H9 (cell line): ENCODE results near the gene PODXL2. TPM values are rescaled to one million over a fixed set of nuclear protein-coding genes. Genes with fewer than 3 reads are reported as not detected.

ENCODE experiments used
- DNase-seq: peaks from one replicate; pipeline ENCODE4 v3.0.0-alpha.2; 2017
- H2AFZ ChIP-seq: one replicate; pipeline ENCODE4 v1.6.1; 2013; ENCODE audit warnings: mild to moderate bottlenecking, low read length, control low read depth, moderate library complexity
- H2AK5ac ChIP-seq: 2 replicates; pipeline ENCODE4 v1.6.1; 2013; ENCODE audit warnings: low read length, control low read depth, mixed read lengths; ENCODE audit not compliant: insufficient read length
- H2BK120ac ChIP-seq: one replicate; pipeline ENCODE4 v1.6.1; 2013; ENCODE audit warnings: low read depth, mild to moderate bottlenecking, low read length, control low read depth, inconsistent platforms; ENCODE audit not compliant: poor library complexity, severe bottlenecking
- H2BK12ac ChIP-seq: 2 replicates; pipeline ENCODE4 v1.6.1; 2013; ENCODE audit warnings: low read length, control low read depth, mixed read lengths, low read depth; ENCODE audit not compliant: insufficient read length
- H2BK15ac ChIP-seq: 2 replicates; pipeline ENCODE4 v1.6.1; 2013; ENCODE audit warnings: low read depth, low read length, control low read depth
- H2BK20ac ChIP-seq: one replicate; pipeline ENCODE4 v1.6.1; 2013; ENCODE audit warnings: low read depth, mild to moderate bottlenecking, low read length, control low read depth, inconsistent platforms; ENCODE audit not compliant: poor library complexity, severe bottlenecking
- H2BK5ac ChIP-seq: 2 replicates; pipeline ENCODE4 v1.6.1; 2013; ENCODE audit warnings: low read length, control low read depth, mixed read lengths; ENCODE audit not compliant: insufficient read length
- H3K14ac ChIP-seq: 2 replicates; pipeline ENCODE4 v1.6.1; 2013; ENCODE audit warnings: low read length, control low read depth; ENCODE audit not compliant: insufficient read depth
- H3K18ac ChIP-seq: 2 replicates; pipeline ENCODE4 v1.6.1; 2013; ENCODE audit warnings: low read depth, mild to moderate bottlenecking, mixed read lengths, low read length, control low read depth; ENCODE audit not compliant: insufficient read length
- H3K23ac ChIP-seq: 2 replicates; pipeline ENCODE4 v1.6.1; 2013; ENCODE audit warnings: low read length, control low read depth, mixed read lengths, low read depth; ENCODE audit not compliant: insufficient read length
- H3K23me2 ChIP-seq: 2 replicates; pipeline ENCODE4 v1.6.1; 2013; ENCODE audit warnings: low read depth, mild to moderate bottlenecking, mixed read lengths, low read length, control low read depth; ENCODE audit not compliant: insufficient read length, poor library complexity, severe bottlenecking
- H3K27ac ChIP-seq: 2 replicates; pipeline ENCODE4 v1.5.1; 2013; ENCODE audit warnings: low read length, control low read depth, mixed read lengths, low read depth; ENCODE audit not compliant: insufficient read length
- H3K27me3 ChIP-seq: 2 replicates; pipeline ENCODE4 v1.6.1; 2013; ENCODE audit warnings: low read length, control low read depth, inconsistent platforms; ENCODE audit not compliant: insufficient read depth
- H3K4ac ChIP-seq: 2 replicates; pipeline ENCODE4 v1.6.1; 2013; ENCODE audit warnings: low read depth, mild to moderate bottlenecking, control low read depth, inconsistent platforms, low read length, moderate library complexity
- H3K4me1 ChIP-seq: 2 replicates; pipeline ENCODE4 v1.6.1; 2013; ENCODE audit warnings: low read length, control low read depth, inconsistent platforms; ENCODE audit not compliant: insufficient read depth
- H3K4me2 ChIP-seq: 2 replicates; pipeline ENCODE4 v1.6.1; 2013; ENCODE audit warnings: low read length, control low read depth, mixed read lengths; ENCODE audit not compliant: insufficient read length, insufficient read depth
- H3K56ac ChIP-seq: 2 replicates; pipeline ENCODE4 v1.6.1; 2013; ENCODE audit warnings: low read depth, mild to moderate bottlenecking, mixed read lengths, low read length, control low read depth; ENCODE audit not compliant: insufficient read length
- H3K79me1 ChIP-seq: 2 replicates; pipeline ENCODE4 v1.6.1; 2013; ENCODE audit warnings: low read depth, mild to moderate bottlenecking, moderate library complexity, low read length, control low read depth, inconsistent platforms; ENCODE audit not compliant: insufficient read depth, poor library complexity, severe bottlenecking
- H3K79me2 ChIP-seq: 2 replicates; pipeline ENCODE4 v1.6.1; 2013; ENCODE audit warnings: low read length, control low read depth, inconsistent platforms; ENCODE audit not compliant: insufficient read depth
- H3K9ac ChIP-seq: 2 replicates; pipeline ENCODE4 v1.6.1; 2013; ENCODE audit warnings: low read length, control low read depth, mixed read lengths; ENCODE audit not compliant: insufficient read length; ENCODE audit errors: extremely low read depth
- H3K9me3 ChIP-seq: one replicate; pipeline ENCODE4 v1.6.1; 2013; ENCODE audit warnings: low read depth, low read length, inconsistent platforms; ENCODE audit not compliant: control insufficient read depth
- H3T11ph ChIP-seq: one replicate; pipeline ENCODE4 v1.6.1; 2013; ENCODE audit warnings: mild to moderate bottlenecking, low read length, control low read depth, inconsistent platforms
- H4K20me1 ChIP-seq: one replicate; pipeline ENCODE4 v1.6.1; 2013; ENCODE audit not compliant: control insufficient read depth, insufficient read length, insufficient read depth
- H4K5ac ChIP-seq: 2 replicates; pipeline ENCODE4 v1.6.1; 2013; ENCODE audit warnings: low read depth, mild to moderate bottlenecking, mixed read lengths, low read length, control low read depth; ENCODE audit not compliant: insufficient read length
- H4K8ac ChIP-seq: replicated peaks from 2 replicates; pipeline ENCODE4 v1.6.1; 2013; ENCODE audit warnings: low read length, control low read depth, mixed read lengths, low read depth; ENCODE audit not compliant: insufficient read length
- H4K91ac ChIP-seq: 2 replicates; pipeline ENCODE4 v1.6.1; 2013; ENCODE audit warnings: low read depth, mild to moderate bottlenecking, moderate library complexity, mixed read lengths, low read length, control low read depth; ENCODE audit not compliant: insufficient read length
- H3K27ac Mint-ChIP-seq, 3 experiments: 2 replicates in 2 of 3; 3 replicates in 1 of 3; pipeline ENCODE4 v1.8.0; 2020 to 2021; ENCODE audit warnings: mixed read lengths in 3 of 3, mild to moderate bottlenecking in 1 of 3, moderate library complexity in 1 of 3
- H3K27me3 Mint-ChIP-seq: 2 replicates; pipeline ENCODE4 v1.8.0; 2021; ENCODE audit warnings: low read depth, mild to moderate bottlenecking, moderate library complexity, mixed read lengths
- H3K36me3 Mint-ChIP-seq, 3 experiments: 2 replicates in 2 of 3; 3 replicates in 1 of 3; pipeline ENCODE4 v1.8.0; 2020 to 2021; ENCODE audit warnings: low read depth in 3 of 3, mixed read lengths in 3 of 3; ENCODE audit not compliant: insufficient read depth in 1 of 3
- H3K4me1 Mint-ChIP-seq, 2 experiments: 2 replicates each; pipeline ENCODE4 v1.8.0; 2020; ENCODE audit warnings: mixed read lengths in 2 of 2
- H3K4me3 Mint-ChIP-seq, 2 experiments: 2 replicates in 1 of 2; 3 replicates in 1 of 2; pipeline ENCODE4 v1.8.0; 2020 to 2021; ENCODE audit warnings: mild to moderate bottlenecking in 2 of 2, mixed read lengths in 2 of 2, moderate library complexity in 1 of 2
- H3K9me3 Mint-ChIP-seq, 2 experiments: 2 replicates in 1 of 2; 3 replicates in 1 of 2; pipeline ENCODE4 v1.8.0; 2020; ENCODE audit warnings: mild to moderate bottlenecking in 2 of 2, mixed read lengths in 2 of 2, moderate library complexity in 1 of 2
- CTCF ChIP-seq: fragments of 200-600 bp; sonication (generic); conservative IDR thresholded peaks from 3 replicates; pipeline ENCODE4 v1.8.0; 2021; ENCODE audit warnings: antibody characterized with exemption, mild to moderate bottlenecking
- WGBS: extraction: QIAGEN DNeasy Blood & Tissue Kit; methylation state at CpG from one replicate; pipeline ENCODE4 v1.1.7; 2013; ENCODE audit warnings: missing lambda C conversion rate, low lambda C conversion rate, mixed read lengths; ENCODE audit not compliant: insufficient read length; ENCODE audit errors: extremely low coverage; 5-methylcytosine and 5-hydroxymethylcytosine counted together
- total RNA-seq: library from RNA; stranded (reverse); gene quantifications from 2 replicates; pipeline ENCODE4 v1.2.1, GENCODE V29; 2021

Gene PODXL2
- total RNA-seq, 1 experiment from 2014 or later, result 24.6 TPM

GRCh38 chr3:127676921-127677351, 48.0 kb downstream of the PODXL2 start:
- no peak overlapping the region for H2BK12ac ChIP-seq
- no peak for DNase-seq
- no peak for TF ChIP-seq CTCF
- H3K9ac ChIP-seq, result no peak overlapping the region
- peaks cover 8 to 10% of the 10 kb centered on the region in 2 experiments for H3K4me1 Mint-ChIP-seq
- H3K56ac ChIP-seq, result no peak overlapping the region
- WGBS, result no CpG with 5 or more reads among the region's 21 CpGs
- no peak overlapping the region; the same call in 1 of the 2 replicates for H3K14ac ChIP-seq
- H2AK5ac ChIP-seq, result no peak overlapping the region
- no peak overlapping the region for H3K4me3 Mint-ChIP-seq
- H3K18ac ChIP-seq, result no peak overlapping the region
- no peak overlapping the region for H3K4ac ChIP-seq
- no peak overlapping the region for H2BK15ac ChIP-seq
- no peaks in the 10 kb centered on the region for H3K9me3 Mint-ChIP-seq
- peaks cover 10% of the 10 kb centered on the region for H3K23me2 ChIP-seq
- H3K27ac ChIP-seq, result no peak overlapping the region
- H3K27me3 Mint-ChIP-seq, result peaks cover 7% of the 10 kb centered on the region
- H3K27ac Mint-ChIP-seq, result no peak overlapping the region; a peak in 1 of 7 replicates
- no peaks in the 10 kb centered on the region for H3K79me2 ChIP-seq
- H4K8ac ChIP-seq, result no peak overlapping the region
- no peak overlapping the region for H2BK20ac ChIP-seq
- no peaks in the 10 kb centered on the region for H3K4me1 ChIP-seq
- H3K79me1 ChIP-seq, result no peaks in the 10 kb centered on the region
- H3K23ac ChIP-seq, result no peak overlapping the region
- no peak overlapping the region for H4K5ac ChIP-seq
- no peak overlapping the region for H3K4me2 ChIP-seq
- no peaks in the 10 kb centered on the region for H3K27me3 ChIP-seq
- H3K36me3 Mint-ChIP-seq, result no peaks in the 10 kb centered on the region; a peak in 1 of 7 replicates
- H2BK120ac ChIP-seq, result no peak overlapping the region
- no peaks in the 10 kb centered on the region for H3K9me3 ChIP-seq
- no peak overlapping the region for H2AFZ ChIP-seq
- no peak overlapping the region for H3T11ph ChIP-seq
- H2BK5ac ChIP-seq, result no peak overlapping the region
- H4K20me1 ChIP-seq, result no peaks in the 10 kb centered on the region
- no peak overlapping the region for H4K91ac ChIP-seq
